GM12864 (cell line): ENCODE measurements around the gene CACNA2D3.

Source experiments
- DNase-seq: peaks from one replicate; pipeline ENCODE4 v3.0.0-alpha.2; 2011; ENCODE audit warnings: low read depth
- H3K4me3 ChIP-seq: 2 replicates; pipeline ENCODE4 v1.5.1; 2011; ENCODE audit warnings: mild to moderate bottlenecking, low read depth, low read length, control low read depth
- TF ChIP-seq, protein P1 (sequence below): IDR thresholded peaks from 2 replicates; pipeline ENCODE4 v1.5.1; 2011; ENCODE audit warnings: low read depth, mild to moderate bottlenecking, moderate library complexity, low read length, control low read depth, inconsistent platforms; ENCODE audit errors: missing control alignments

The CACNA2D3 gene

GRCh38 chr3:54582424-54582823 is 460.1 kb downstream of the CACNA2D3 start:
- TF ChIP-seq, protein P1, sequence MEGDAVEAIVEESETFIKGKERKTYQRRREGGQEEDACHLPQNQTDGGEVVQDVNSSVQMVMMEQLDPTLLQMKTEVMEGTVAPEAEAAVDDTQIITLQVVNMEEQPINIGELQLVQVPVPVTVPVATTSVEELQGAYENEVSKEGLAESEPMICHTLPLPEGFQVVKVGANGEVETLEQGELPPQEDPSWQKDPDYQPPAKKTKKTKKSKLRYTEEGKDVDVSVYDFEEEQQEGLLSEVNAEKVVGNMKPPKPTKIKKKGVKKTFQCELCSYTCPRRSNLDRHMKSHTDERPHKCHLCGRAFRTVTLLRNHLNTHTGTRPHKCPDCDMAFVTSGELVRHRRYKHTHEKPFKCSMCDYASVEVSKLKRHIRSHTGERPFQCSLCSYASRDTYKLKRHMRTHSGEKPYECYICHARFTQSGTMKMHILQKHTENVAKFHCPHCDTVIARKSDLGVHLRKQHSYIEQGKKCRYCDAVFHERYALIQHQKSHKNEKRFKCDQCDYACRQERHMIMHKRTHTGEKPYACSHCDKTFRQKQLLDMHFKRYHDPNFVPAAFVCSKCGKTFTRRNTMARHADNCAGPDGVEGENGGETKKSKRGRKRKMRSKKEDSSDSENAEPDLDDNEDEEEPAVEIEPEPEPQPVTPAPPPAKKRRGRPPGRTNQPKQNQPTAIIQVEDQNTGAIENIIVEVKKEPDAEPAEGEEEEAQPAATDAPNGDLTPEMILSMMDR = no peak
- H3K4me3 ChIP-seq = no peak overlapping the region
- no peak for DNase-seq

DNA sequence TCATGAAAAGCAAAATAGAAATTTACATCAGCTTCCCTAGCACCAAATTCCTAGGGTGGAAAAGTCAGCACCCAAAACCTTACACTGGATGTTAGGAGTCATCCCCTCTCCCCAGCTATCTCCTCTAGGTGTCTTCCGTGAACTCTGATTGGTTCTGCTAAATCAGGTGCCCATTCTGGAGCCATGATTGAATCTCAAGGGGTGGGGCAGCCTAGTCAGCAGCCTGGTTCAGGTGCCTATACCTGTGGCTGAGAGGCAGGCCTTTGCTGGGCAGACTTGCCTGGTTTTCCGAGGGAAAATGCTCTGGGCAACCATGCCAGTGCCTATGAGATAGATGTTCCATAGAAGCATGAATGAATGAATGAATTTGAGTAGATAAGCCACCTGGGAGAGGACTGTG is 468.8 kb downstream of the CACNA2D3 start:
- DNase-seq = no peak
- no peak overlapping the region for H3K4me3 ChIP-seq
- TF ChIP-seq, protein P1 = no peak

DNA sequence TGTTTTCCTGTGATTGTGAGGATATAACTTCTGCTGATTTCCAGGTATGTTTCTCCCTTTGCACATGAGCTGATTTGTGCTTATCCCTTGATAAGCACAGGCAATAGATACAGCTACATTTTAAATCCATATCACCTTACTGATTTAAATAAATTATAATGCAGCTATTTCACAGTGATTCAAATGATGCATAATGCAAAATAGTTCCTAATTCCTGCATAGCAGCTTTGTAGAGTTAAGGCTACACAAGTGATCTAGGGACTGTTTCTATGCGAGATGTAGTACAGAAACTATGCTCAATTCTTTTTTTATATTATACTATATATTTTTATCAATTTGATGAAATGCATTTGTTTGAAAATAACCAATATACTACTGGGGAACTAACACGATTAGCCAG is 471.3 kb downstream of the CACNA2D3 start:
- H3K4me3 ChIP-seq = no peak overlapping the region
- TF ChIP-seq, protein P1 = no peak
- no peak for DNase-seq

GRCh38 chr3:54596087-54596486 is 473.7 kb downstream of the CACNA2D3 start:
- DNase-seq = no peak
- H3K4me3 ChIP-seq = no peak overlapping the region
- TF ChIP-seq, protein P1 = no peak

DNA sequence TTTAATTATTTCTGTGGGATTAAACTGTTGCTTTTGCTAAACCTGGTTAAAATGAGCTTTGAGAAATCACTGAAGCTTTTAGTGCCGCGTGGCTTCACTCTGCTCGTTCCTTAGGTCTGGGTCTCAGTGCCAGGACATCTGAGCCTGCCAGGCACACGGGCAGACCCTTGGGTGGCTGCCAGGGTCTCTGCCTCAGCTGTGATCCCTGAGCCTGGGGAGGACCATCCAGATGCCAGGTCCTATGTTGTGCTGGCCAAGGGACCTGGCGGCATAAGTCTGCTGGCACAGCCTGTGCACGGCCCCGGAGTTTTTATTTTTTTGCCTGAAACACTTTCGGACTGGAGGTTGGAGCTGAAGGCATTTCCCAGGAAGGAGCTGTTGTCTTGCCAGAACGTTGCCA is 477.4 kb downstream of the CACNA2D3 start:
- TF ChIP-seq, protein P1 = no peak
- H3K4me3 ChIP-seq = no peak overlapping the region
- no peak for DNase-seq

DNA sequence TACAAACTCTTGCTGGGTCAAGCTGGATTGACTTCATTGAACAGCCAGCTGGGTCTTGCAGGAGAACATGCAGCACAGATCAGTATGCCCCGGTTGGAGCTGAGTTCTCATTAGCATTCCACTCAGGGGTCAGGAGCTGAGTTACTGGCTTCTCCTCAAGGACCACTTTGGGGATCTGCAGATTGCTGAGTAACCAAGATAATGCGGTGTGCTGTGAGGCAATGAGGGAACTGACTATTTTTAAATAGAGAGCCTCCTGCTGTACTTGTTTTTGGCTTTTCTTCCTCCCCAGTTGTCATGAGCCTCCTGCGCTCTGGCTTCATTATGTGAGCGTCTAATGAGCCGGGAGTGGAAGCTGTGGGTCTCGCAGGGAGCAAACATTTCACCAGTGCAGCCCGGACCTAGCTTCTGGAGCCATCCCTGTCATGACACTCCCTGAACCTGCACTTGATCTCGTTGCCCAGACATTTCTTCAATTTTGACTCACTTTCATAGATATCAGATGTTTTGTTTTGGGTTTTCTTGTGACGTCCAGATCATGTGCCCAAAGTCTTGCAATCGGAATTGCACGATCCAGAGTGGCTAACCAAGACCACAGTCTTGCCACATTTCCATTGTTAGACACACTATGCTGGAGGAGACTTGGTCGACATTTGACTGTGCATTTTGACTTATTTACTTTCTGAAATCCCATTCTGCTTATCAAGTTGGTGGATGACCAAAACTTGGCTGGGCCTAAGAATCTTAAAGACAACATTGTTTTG is 478.3 kb downstream of the CACNA2D3 start:
- no peak for DNase-seq
- TF ChIP-seq, protein P1 = no peak
- H3K4me3 ChIP-seq = no peak overlapping the region

- TF ChIP-seq, protein P1 = no peak
- H3K4me3 ChIP-seq = no peak overlapping the region
- DNase-seq = no peak
Observed at GRCh38 chr3:54604495-54604894, 482.1 kb downstream of the CACNA2D3 start.
